GM19035 (cell line): ENCODE measurements around the gene CHCHD3.

Source experiments
- ATAC-seq: cut with Tn5 transposase; IDR thresholded peaks from one replicate; pipeline ENCODE4 v1.9.1; 2021; ENCODE audit not compliant: unreplicated experiment

CHCHD3 gene

DNA sequence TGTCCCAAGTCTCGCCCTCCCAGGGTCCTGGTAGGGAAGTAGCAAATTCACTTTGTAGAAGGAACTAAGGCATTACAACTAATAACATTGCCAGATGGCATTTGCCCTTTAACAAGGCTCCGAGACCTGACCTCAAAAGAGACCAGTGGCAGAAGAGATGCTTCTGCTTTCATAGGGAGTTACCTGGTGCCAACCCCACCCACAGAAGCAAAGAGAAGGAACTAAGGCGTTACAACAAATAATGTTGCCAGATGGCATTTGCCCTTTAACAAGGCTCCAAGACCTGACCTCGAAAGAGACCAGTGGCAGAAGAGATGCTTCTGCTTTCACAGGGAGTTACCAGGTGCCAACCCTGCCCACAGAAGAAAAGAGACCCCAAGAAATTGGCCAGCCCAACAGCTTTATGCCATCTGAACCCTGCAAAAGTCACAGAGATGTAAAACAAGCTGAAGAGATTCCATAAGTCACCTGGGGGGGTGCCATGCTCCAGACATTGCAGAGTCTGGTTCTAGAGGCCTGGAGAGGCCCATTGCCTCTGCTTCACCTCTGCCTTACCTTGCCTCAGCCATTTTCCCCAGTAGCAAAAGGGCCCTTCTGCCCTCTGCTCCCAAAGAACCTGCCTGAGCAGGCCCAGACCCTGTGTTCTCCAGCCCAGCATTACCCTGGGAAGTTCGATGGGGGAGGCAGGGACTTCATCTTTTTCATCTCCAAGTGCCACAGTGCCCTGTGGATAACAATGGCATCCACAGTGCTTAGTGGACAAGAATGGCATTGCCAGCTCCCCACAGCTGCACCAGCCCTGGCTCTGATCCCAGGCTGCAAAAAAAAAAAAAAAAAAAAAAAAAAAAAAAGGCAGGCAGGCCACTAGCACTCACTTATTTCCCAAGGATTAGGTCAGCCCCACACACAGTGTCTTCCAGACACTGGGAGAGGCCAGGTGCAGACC, 326.1 kb downstream of the CHCHD3 start:
- ATAC-seq = no peak

GRCh38 chr7:132752431-132752830, 329.5 kb downstream of the CHCHD3 start:
- ATAC-seq = no peak

DNA sequence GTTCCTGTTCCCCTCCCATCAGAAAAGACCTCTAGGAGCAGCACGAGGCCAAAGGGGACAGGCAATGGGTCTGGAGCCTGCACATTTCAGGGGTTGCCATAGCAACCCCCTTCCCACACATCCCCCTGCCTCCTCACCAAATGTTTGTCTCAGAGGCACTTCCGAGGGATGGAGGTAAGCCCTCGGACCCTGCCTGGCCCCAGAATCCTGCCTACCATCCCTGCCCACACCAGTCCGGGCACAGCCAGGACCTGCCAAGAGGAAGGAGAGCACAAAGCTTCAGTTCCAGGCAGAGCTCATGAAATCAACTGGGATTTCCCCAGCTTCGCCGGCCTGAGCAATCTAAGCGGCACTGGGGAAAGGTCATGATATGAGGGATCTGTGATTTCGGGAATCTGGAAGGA, 330.6 kb downstream of the CHCHD3 start:
- no peak for ATAC-seq

DNA sequence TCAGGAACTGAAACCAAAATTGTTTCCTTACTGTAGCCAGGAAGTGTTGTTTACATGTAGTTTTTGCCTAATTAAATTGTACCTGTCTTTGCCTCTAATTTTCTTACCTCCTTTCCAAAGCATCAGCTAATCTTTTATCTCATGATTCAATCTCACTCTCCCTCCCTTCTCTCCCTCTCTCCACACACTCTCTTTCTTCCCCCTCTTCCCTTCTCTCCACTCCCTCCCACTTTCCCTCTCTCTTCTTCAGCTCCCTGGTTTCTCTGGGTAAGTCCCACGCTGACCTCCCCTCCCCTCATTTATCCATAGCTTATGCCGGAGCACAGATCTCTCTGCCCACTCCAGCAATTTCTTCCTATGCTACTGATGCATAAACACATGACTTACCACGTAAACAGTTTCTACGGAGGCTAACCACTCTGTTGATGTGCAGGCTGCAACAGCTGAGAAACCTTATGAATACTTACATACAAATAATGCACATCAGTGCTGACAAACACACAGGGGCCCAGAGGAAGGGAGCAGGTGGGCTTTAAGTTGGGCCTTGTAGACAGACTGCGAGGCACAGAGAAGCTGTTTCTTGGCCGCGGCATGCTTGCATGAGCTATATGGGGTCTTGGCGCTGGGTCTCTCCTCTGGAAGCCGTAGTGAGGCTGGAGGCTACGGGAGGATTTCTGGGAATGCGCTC, 331.2 kb downstream of the CHCHD3 start:
- ATAC-seq = no peak

GRCh38 chr7:132750096-132750495, 331.8 kb downstream of the CHCHD3 start:
- no peak for ATAC-seq

GRCh38 chr7:132745510-132745909, 336.4 kb downstream of the CHCHD3 start:
- no peak for ATAC-seq

DNA sequence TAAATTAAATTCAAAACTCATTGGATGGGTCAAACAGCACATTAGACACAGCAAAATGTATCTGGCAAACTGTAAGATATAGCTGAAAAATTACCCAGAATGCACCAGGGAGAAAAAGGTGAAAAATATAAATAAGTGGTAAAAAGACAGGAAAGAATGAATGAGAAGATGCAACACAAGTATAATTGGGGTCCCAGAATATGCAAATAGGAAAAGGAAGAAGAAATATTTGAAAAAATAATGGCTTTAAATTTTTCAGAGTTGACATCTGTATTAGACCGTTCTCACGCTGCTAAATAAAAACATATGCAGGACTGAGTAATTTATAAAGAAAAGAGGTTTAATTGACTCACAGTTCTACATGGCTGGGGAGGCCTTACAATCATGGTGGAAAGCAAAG, 337.9 kb downstream of the CHCHD3 start:
- no peak for ATAC-seq

DNA sequence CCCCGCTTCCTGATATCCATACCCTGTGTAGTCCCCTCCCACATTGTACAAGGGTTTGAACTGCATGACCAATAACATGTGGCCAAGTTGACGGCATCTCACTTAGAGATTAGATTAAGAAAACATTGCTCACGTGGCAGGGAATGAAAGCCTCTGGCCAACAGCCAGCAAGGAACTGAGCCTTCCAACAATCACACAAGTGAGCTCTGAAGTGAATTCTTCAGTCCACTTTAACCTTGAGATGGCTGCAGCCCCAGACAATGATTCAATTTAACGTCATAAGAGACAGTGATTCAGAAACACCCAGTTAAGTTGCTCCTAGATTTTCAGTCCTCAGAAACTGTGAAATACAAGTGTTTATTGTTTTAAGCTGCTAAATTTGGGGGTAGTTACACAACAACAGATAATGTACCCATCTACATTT, 339.7 kb downstream of the CHCHD3 start:
- ATAC-seq = no peak

- no peak for ATAC-seq
Measured at GRCh38 chr7:132740176-132740575, 341.7 kb downstream of the CHCHD3 start.

DNA sequence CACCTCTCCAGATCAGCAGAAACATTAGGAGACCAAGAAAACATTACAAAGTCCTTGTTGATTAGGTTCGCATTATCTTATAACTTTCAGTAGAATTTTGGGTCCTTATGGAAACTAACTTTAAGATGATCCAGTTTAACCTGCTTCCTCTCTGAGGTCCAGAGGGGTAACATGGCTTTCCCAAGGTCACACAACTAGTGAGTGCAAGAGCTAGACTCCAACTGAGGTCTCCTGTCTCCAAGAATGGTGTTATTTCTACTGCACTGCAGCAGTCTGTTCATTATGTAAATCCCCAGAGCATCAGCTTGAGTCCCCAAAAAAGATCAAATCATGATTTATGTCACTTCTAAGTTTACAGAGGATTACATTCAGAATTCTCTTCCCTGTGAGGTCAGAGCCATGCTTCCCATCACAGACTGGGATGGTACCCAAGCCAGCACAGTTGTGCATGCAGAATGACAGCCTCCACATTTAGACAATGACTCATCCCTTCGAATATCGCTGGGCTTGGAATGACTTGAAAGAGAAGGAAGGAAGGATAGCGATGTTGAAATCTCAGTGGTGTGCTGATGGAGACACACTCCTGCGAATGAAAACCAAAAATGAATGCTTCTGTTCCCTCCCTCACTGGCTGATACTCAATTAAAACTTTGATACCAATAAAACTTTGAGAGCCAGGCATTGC, 342.5 kb downstream of the CHCHD3 start:
- ATAC-seq = no peak

- ATAC-seq = no peak
Measured at GRCh38 chr7:132738254-132738653, 343.6 kb downstream of the CHCHD3 start.

- ATAC-seq = no peak
Measured at GRCh38 chr7:132735476-132735875, 346.4 kb downstream of the CHCHD3 start.
